WERI-Rb-1 (cell line): ENCODE results near the gene PRORP.

Source experiments
- DNase-seq: peaks from one replicate; pipeline ENCODE4 v3.0.0-alpha.2; 2020
- H3K27ac ChIP-seq: fragments of 250-450 bp; sonication (Bioruptor Pico); 2 replicates; pipeline ENCODE4 v1.5.1; 2020; ENCODE audit warnings: mild to moderate bottlenecking, moderate library complexity
- H3K27me3 ChIP-seq: fragments of 250-450 bp; sonication (Bioruptor Pico); 2 replicates; pipeline ENCODE4 v1.5.1; 2021; ENCODE audit warnings: mild to moderate bottlenecking, low read depth, moderate library complexity; ENCODE audit not compliant: insufficient read depth, severe bottlenecking
- H3K36me3 ChIP-seq: fragments of 250-450 bp; sonication (Bioruptor Pico); 2 replicates; pipeline ENCODE4 v1.5.1; 2020; ENCODE audit warnings: mild to moderate bottlenecking, moderate library complexity
- H3K4me3 ChIP-seq: 2 replicates; pipeline ENCODE4 v1.5.1; 2011; ENCODE audit warnings: low read depth, mild to moderate bottlenecking, control low read depth, low read length
- H3K9me3 ChIP-seq: fragments of 250-450 bp; sonication (Bioruptor Pico); 2 replicates; pipeline ENCODE4 v1.5.1; 2021; ENCODE audit warnings: mild to moderate bottlenecking, moderate library complexity; ENCODE audit not compliant: severe bottlenecking
- CTCF ChIP-seq: IDR thresholded peaks from 2 replicates; pipeline ENCODE4 v1.5.1; 2011; ENCODE audit warnings: low read depth, mild to moderate bottlenecking, control low read depth, inconsistent platforms, low read length

Gene PRORP

DNA sequence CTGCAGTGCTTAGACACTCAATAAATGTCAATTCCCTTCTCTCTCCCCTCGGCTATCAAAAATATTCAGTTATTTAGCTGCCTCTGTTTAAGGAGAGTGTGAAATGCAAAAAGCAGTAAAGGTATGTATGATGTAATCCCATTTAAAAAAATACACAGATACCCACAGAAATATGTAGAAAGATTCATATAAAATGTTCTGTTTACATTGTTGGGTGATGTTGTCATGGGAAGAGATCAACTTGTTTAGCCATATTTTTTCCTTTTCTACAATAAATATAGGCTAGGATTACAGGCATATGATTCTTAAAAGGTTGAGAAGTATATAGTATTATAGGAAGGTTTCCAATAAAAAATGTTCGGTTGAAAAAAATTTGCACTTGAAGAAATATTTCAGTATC is 8.3 kb upstream of the PRORP start:
- no peak for DNase-seq
- Histone ChIP-seq H3K27me3 (no peaks in the 10 kb centered on the region), H3K36me3 (peaks cover 41% of the 10 kb centered on the region), H3K27ac (no peak overlapping the region), H3K9me3 (no peaks in the 10 kb centered on the region), H3K4me3 (no peak overlapping the region)
- no peak for TF ChIP-seq CTCF

DNA sequence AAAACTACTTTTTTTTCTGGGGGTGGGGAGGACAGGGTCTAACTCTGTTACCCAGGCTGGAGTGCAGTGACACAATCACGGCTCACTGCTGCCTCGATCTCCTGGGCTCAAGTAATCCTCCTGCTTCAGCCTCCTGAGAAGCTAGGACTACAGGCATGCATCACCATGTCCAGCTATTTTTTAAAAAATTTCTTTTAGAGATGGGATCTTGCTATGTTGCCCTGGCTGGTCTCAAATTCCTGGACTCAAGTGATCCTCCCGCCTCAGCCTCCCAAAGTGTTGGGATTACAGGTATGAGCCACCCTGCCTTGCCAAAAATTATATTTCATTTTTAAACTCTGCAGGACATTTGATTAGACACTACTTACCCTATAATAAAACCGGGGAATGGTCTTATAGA is 6.1 kb upstream of the PRORP start:
- DNase-seq, result no peak
- no peak overlapping the region for H3K27ac ChIP-seq
- no peaks in the 10 kb centered on the region for H3K27me3 ChIP-seq
- TF ChIP-seq CTCF, result no peak
- peaks cover 30% of the 10 kb centered on the region for H3K36me3 ChIP-seq
- no peak overlapping the region for H3K4me3 ChIP-seq
- H3K9me3 ChIP-seq, result no peaks in the 10 kb centered on the region

GRCh38 chr14:35117112-35117511 is 5.2 kb upstream of the PRORP start:
- DNase-seq, result no peak
- Histone ChIP-seq H3K36me3 (peaks cover 22% of the 10 kb centered on the region), H3K27ac (no peak overlapping the region), H3K4me3 (no peak overlapping the region), H3K27me3 (no peaks in the 10 kb centered on the region), H3K9me3 (no peaks in the 10 kb centered on the region)
- no peak for TF ChIP-seq CTCF

- no peak for TF ChIP-seq CTCF
- Histone ChIP-seq H3K27ac (peak overlapping the region; percentile 99), H3K4me3 (peak overlapping the region; percentile 69), H3K36me3 (peaks cover 10% of the 10 kb centered on the region), H3K27me3 (no peaks in the 10 kb centered on the region), H3K9me3 (no peaks in the 10 kb centered on the region)
- no peak for DNase-seq
These were observed 1.1 kb upstream of the PRORP start for GRCh38 chr14:35121026-35121886.

DNA sequence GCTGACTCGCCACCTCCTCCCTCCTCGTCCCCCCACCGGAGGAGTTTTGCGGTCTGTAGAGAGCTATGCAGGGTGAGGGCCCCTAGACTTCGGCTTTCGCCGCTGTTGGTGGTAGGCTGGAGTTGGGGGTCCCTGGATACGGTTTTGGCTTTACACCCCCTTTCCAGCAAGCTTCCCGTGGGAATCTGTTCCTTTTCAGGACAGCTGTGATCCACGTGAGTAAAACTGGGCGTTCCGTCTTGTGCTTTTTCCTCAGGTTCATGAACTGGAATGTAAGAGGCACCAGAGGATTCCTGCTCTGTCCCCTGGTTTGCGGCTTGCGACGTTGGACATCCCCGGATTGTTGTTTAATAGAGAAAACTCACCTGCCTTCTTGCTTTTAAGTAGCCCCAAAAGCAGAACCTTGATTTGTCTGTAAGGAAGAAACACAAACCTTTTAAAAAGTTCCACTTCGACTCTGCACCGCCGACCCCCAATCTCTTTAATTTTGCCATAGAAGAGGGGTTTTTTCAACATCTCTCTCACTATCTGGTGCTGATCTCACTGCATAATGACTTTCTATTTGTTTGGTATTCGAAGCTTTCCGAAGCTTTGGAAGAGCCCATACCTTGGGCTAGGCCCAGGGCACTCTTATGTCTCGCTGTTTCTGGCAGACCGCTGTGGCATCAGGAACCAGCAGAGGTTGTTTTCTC is 490 bp downstream of the PRORP start:
- Histone ChIP-seq H3K9me3 (no peaks in the 10 kb centered on the region), H3K27ac (peak overlapping the region; percentile 99), H3K36me3 (peaks cover 10% of the 10 kb centered on the region), H3K27me3 (no peaks in the 10 kb centered on the region), H3K4me3 (peak overlapping the region; percentile 69)
- no peak for TF ChIP-seq CTCF
- DNase-seq, result no peak
